Measurements from ENCODE around the gene THYN1.

THYN1 gene

GRCh38 chr11:134289789-134290188 is 36.6 kb upstream of the THYN1 start:
- H3K36me3 ChIP-seq (replicated peaks; ENCODE audit: insufficient read depth, low read length) = no peaks in the 10 kb centered on the region
- no peak overlapping the region for H3K4me2 ChIP-seq (ENCODE audit: low read depth, low read length)
- H3K9me3 ChIP-seq (replicated peaks; ENCODE audit: insufficient read depth, low read length) = no peaks in the 10 kb centered on the region
- H3K4me3 ChIP-seq (ENCODE audit: low read length) = no peak overlapping the region
- H3K9me2 ChIP-seq (replicated peaks; ENCODE audit: insufficient read depth, low read length) = no peaks in the 10 kb centered on the region
- no peaks in the 10 kb centered on the region for H4K20me1 ChIP-seq (ENCODE audit: insufficient read depth, low read length)
- no peaks in the 10 kb centered on the region for H3F3A ChIP-seq (ENCODE audit: insufficient read depth, low read length)
- H3K27me3 ChIP-seq (replicated peaks; ENCODE audit: insufficient read depth, low read length) = no peaks in the 10 kb centered on the region; the same call in 1 of the 2 replicates
- no peak for DNase-seq
- no peak overlapping the region for H3K9ac ChIP-seq (ENCODE audit: low read length)
- H3K4me1 ChIP-seq (ENCODE audit: low read length) = no peaks in the 10 kb centered on the region
- no peak for TF ChIP-seq EZH2phosphoT487 (IDR thresholded peaks at IDR 0.05; ENCODE audit: low read length)
- TF ChIP-seq CTCF (IDR thresholded peaks at IDR 0.05; ENCODE audit: low read length) = no peak
- no peak for TF ChIP-seq EZH2 (optimal IDR thresholded peaks at IDR 0.05; ENCODE audit: low read depth, low read length)
- H3K79me2 ChIP-seq (ENCODE audit: low read length) = no peaks in the 10 kb centered on the region
- H3K27ac ChIP-seq (ENCODE audit: low read length) = no peak overlapping the region
- H2AFZ ChIP-seq (ENCODE audit: low read length) = no peak overlapping the region

DNA sequence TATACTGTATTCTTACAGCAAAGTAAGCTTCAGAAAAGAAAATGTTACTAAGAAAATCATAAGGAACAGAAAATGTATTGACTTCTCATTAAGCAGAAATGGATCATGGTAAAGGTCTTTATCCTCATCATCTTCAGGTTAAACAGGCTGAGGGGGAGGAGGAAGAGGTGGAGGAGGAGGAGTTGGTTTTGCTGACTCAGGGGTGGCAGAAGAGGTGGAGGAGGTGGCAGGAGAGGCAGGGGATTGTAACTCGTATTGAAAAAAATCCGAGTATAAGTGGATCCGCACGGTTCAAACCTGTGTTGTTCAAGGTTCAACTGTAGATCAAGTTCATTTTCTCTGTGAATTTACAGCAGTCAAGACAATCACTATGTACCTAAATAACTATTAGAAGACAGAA is 36.0 kb upstream of the THYN1 start:
- Histone ChIP-seq H3F3A (ENCODE audit: insufficient read depth, low read length) (no peaks in the 10 kb centered on the region), H3K9me3 (replicated peaks; ENCODE audit: insufficient read depth, low read length) (no peaks in the 10 kb centered on the region), H2AFZ (ENCODE audit: low read length) (no peak overlapping the region), H3K9me2 (replicated peaks; ENCODE audit: insufficient read depth, low read length) (no peaks in the 10 kb centered on the region), H3K4me1 (ENCODE audit: low read length) (no peaks in the 10 kb centered on the region), H3K9ac (ENCODE audit: low read length) (no peak overlapping the region), H3K79me2 (ENCODE audit: low read length) (no peaks in the 10 kb centered on the region), H4K20me1 (ENCODE audit: insufficient read depth, low read length) (no peaks in the 10 kb centered on the region), H3K27ac (ENCODE audit: low read length) (no peak overlapping the region), H3K27me3 (replicated peaks; ENCODE audit: insufficient read depth, low read length) (no peaks in the 10 kb centered on the region), H3K36me3 (replicated peaks; ENCODE audit: insufficient read depth, low read length) (no peaks in the 10 kb centered on the region), H3K4me2 (ENCODE audit: low read depth, low read length) (no peak overlapping the region), H3K4me3 (ENCODE audit: low read length) (no peak overlapping the region)
- DNase-seq = no peak
- TF ChIP-seq EZH2 (optimal IDR thresholded peaks at IDR 0.05; ENCODE audit: low read depth, low read length) = no peak
- no peak for TF ChIP-seq EZH2phosphoT487 (IDR thresholded peaks at IDR 0.05; ENCODE audit: low read length)
- TF ChIP-seq CTCF (IDR thresholded peaks at IDR 0.05; ENCODE audit: low read length) = no peak

GRCh38 chr11:134288486-134288885 is 35.3 kb upstream of the THYN1 start:
- no peak overlapping the region for H3K4me2 ChIP-seq (ENCODE audit: low read depth, low read length)
- no peaks in the 10 kb centered on the region for H3K9me2 ChIP-seq (replicated peaks; ENCODE audit: insufficient read depth, low read length)
- no peaks in the 10 kb centered on the region for H3K36me3 ChIP-seq (replicated peaks; ENCODE audit: insufficient read depth, low read length)
- no peaks in the 10 kb centered on the region for H3K27me3 ChIP-seq (replicated peaks; ENCODE audit: insufficient read depth, low read length)
- H3K27ac ChIP-seq (ENCODE audit: low read length) = no peak overlapping the region
- no peak overlapping the region for H2AFZ ChIP-seq (ENCODE audit: low read length)
- DNase-seq = no peak
- no peak overlapping the region for H3K9ac ChIP-seq (ENCODE audit: low read length)
- no peaks in the 10 kb centered on the region for H3K9me3 ChIP-seq (replicated peaks; ENCODE audit: insufficient read depth, low read length)
- TF ChIP-seq EZH2 (optimal IDR thresholded peaks at IDR 0.05; ENCODE audit: low read depth, low read length) (no peak), CTCF (IDR thresholded peaks at IDR 0.05; ENCODE audit: low read length) (no peak), EZH2phosphoT487 (IDR thresholded peaks at IDR 0.05; ENCODE audit: low read length) (no peak)
- no peaks in the 10 kb centered on the region for H3K79me2 ChIP-seq (ENCODE audit: low read length)
- H3F3A ChIP-seq (ENCODE audit: insufficient read depth, low read length) = no peaks in the 10 kb centered on the region
- no peaks in the 10 kb centered on the region for H4K20me1 ChIP-seq (ENCODE audit: insufficient read depth, low read length)
- no peaks in the 10 kb centered on the region for H3K4me1 ChIP-seq (ENCODE audit: low read length)
- no peak overlapping the region for H3K4me3 ChIP-seq (ENCODE audit: low read length)

All from MM.1S (cell line).